H9 (cell line): ENCODE data around the gene PI16. TPM values are rescaled to one million over a fixed set of nuclear protein-coding genes. Genes with fewer than 3 reads are reported as not detected.

Source experiments
- DNase-seq: peaks from one replicate; pipeline ENCODE4 v3.0.0-alpha.2; 2017
- H2AFZ ChIP-seq: one replicate; pipeline ENCODE4 v1.6.1; 2013; ENCODE audit warnings: mild to moderate bottlenecking, low read length, control low read depth, moderate library complexity
- H2AK5ac ChIP-seq: 2 replicates; pipeline ENCODE4 v1.6.1; 2013; ENCODE audit warnings: low read length, control low read depth, mixed read lengths; ENCODE audit not compliant: insufficient read length
- H2BK120ac ChIP-seq: one replicate; pipeline ENCODE4 v1.6.1; 2013; ENCODE audit warnings: low read depth, mild to moderate bottlenecking, low read length, control low read depth, inconsistent platforms; ENCODE audit not compliant: poor library complexity, severe bottlenecking
- H2BK12ac ChIP-seq: 2 replicates; pipeline ENCODE4 v1.6.1; 2013; ENCODE audit warnings: low read length, control low read depth, mixed read lengths, low read depth; ENCODE audit not compliant: insufficient read length
- H2BK15ac ChIP-seq: 2 replicates; pipeline ENCODE4 v1.6.1; 2013; ENCODE audit warnings: low read depth, low read length, control low read depth
- H2BK20ac ChIP-seq: one replicate; pipeline ENCODE4 v1.6.1; 2013; ENCODE audit warnings: low read depth, mild to moderate bottlenecking, low read length, control low read depth, inconsistent platforms; ENCODE audit not compliant: poor library complexity, severe bottlenecking
- H2BK5ac ChIP-seq: 2 replicates; pipeline ENCODE4 v1.6.1; 2013; ENCODE audit warnings: low read length, control low read depth, mixed read lengths; ENCODE audit not compliant: insufficient read length
- H3K14ac ChIP-seq: 2 replicates; pipeline ENCODE4 v1.6.1; 2013; ENCODE audit warnings: low read length, control low read depth; ENCODE audit not compliant: insufficient read depth
- H3K18ac ChIP-seq: 2 replicates; pipeline ENCODE4 v1.6.1; 2013; ENCODE audit warnings: low read depth, mild to moderate bottlenecking, mixed read lengths, low read length, control low read depth; ENCODE audit not compliant: insufficient read length
- H3K23ac ChIP-seq: 2 replicates; pipeline ENCODE4 v1.6.1; 2013; ENCODE audit warnings: low read length, control low read depth, mixed read lengths, low read depth; ENCODE audit not compliant: insufficient read length
- H3K23me2 ChIP-seq: 2 replicates; pipeline ENCODE4 v1.6.1; 2013; ENCODE audit warnings: low read depth, mild to moderate bottlenecking, mixed read lengths, low read length, control low read depth; ENCODE audit not compliant: insufficient read length, poor library complexity, severe bottlenecking
- H3K27ac ChIP-seq: 2 replicates; pipeline ENCODE4 v1.5.1; 2013; ENCODE audit warnings: low read length, control low read depth, mixed read lengths, low read depth; ENCODE audit not compliant: insufficient read length
- H3K27me3 ChIP-seq: 2 replicates; pipeline ENCODE4 v1.6.1; 2013; ENCODE audit warnings: low read length, control low read depth, inconsistent platforms; ENCODE audit not compliant: insufficient read depth
- H3K4ac ChIP-seq: 2 replicates; pipeline ENCODE4 v1.6.1; 2013; ENCODE audit warnings: low read depth, mild to moderate bottlenecking, control low read depth, inconsistent platforms, low read length, moderate library complexity
- H3K4me1 ChIP-seq: 2 replicates; pipeline ENCODE4 v1.6.1; 2013; ENCODE audit warnings: low read length, control low read depth, inconsistent platforms; ENCODE audit not compliant: insufficient read depth
- H3K4me2 ChIP-seq: 2 replicates; pipeline ENCODE4 v1.6.1; 2013; ENCODE audit warnings: low read length, control low read depth, mixed read lengths; ENCODE audit not compliant: insufficient read length, insufficient read depth
- H3K56ac ChIP-seq: 2 replicates; pipeline ENCODE4 v1.6.1; 2013; ENCODE audit warnings: low read depth, mild to moderate bottlenecking, mixed read lengths, low read length, control low read depth; ENCODE audit not compliant: insufficient read length
- H3K79me1 ChIP-seq: 2 replicates; pipeline ENCODE4 v1.6.1; 2013; ENCODE audit warnings: low read depth, mild to moderate bottlenecking, moderate library complexity, low read length, control low read depth, inconsistent platforms; ENCODE audit not compliant: insufficient read depth, poor library complexity, severe bottlenecking
- H3K79me2 ChIP-seq: 2 replicates; pipeline ENCODE4 v1.6.1; 2013; ENCODE audit warnings: low read length, control low read depth, inconsistent platforms; ENCODE audit not compliant: insufficient read depth
- H3K9ac ChIP-seq: 2 replicates; pipeline ENCODE4 v1.6.1; 2013; ENCODE audit warnings: low read length, control low read depth, mixed read lengths; ENCODE audit not compliant: insufficient read length; ENCODE audit errors: extremely low read depth
- H3K9me3 ChIP-seq: one replicate; pipeline ENCODE4 v1.6.1; 2013; ENCODE audit warnings: low read depth, low read length, inconsistent platforms; ENCODE audit not compliant: control insufficient read depth
- H3T11ph ChIP-seq: one replicate; pipeline ENCODE4 v1.6.1; 2013; ENCODE audit warnings: mild to moderate bottlenecking, low read length, control low read depth, inconsistent platforms
- H4K20me1 ChIP-seq: one replicate; pipeline ENCODE4 v1.6.1; 2013; ENCODE audit not compliant: control insufficient read depth, insufficient read length, insufficient read depth
- H4K5ac ChIP-seq: 2 replicates; pipeline ENCODE4 v1.6.1; 2013; ENCODE audit warnings: low read depth, mild to moderate bottlenecking, mixed read lengths, low read length, control low read depth; ENCODE audit not compliant: insufficient read length
- H4K8ac ChIP-seq: replicated peaks from 2 replicates; pipeline ENCODE4 v1.6.1; 2013; ENCODE audit warnings: low read length, control low read depth, mixed read lengths, low read depth; ENCODE audit not compliant: insufficient read length
- H4K91ac ChIP-seq: 2 replicates; pipeline ENCODE4 v1.6.1; 2013; ENCODE audit warnings: low read depth, mild to moderate bottlenecking, moderate library complexity, mixed read lengths, low read length, control low read depth; ENCODE audit not compliant: insufficient read length
- H3K27ac Mint-ChIP-seq, 3 experiments: 2 replicates in 2 of 3; 3 replicates in 1 of 3; pipeline ENCODE4 v1.8.0; 2020 to 2021; ENCODE audit warnings: mixed read lengths in 3 of 3, mild to moderate bottlenecking in 1 of 3, moderate library complexity in 1 of 3
- H3K27me3 Mint-ChIP-seq: 2 replicates; pipeline ENCODE4 v1.8.0; 2021; ENCODE audit warnings: low read depth, mild to moderate bottlenecking, moderate library complexity, mixed read lengths
- H3K36me3 Mint-ChIP-seq, 3 experiments: 2 replicates in 2 of 3; 3 replicates in 1 of 3; pipeline ENCODE4 v1.8.0; 2020 to 2021; ENCODE audit warnings: low read depth in 3 of 3, mixed read lengths in 3 of 3; ENCODE audit not compliant: insufficient read depth in 1 of 3
- H3K4me1 Mint-ChIP-seq, 2 experiments: 2 replicates each; pipeline ENCODE4 v1.8.0; 2020; ENCODE audit warnings: mixed read lengths in 2 of 2
- H3K4me3 Mint-ChIP-seq, 2 experiments: 2 replicates in 1 of 2; 3 replicates in 1 of 2; pipeline ENCODE4 v1.8.0; 2020 to 2021; ENCODE audit warnings: mild to moderate bottlenecking in 2 of 2, mixed read lengths in 2 of 2, moderate library complexity in 1 of 2
- H3K9me3 Mint-ChIP-seq, 2 experiments: 2 replicates in 1 of 2; 3 replicates in 1 of 2; pipeline ENCODE4 v1.8.0; 2020; ENCODE audit warnings: mild to moderate bottlenecking in 2 of 2, mixed read lengths in 2 of 2, moderate library complexity in 1 of 2
- CTCF ChIP-seq: fragments of 200-600 bp; sonication (generic); conservative IDR thresholded peaks from 3 replicates; pipeline ENCODE4 v1.8.0; 2021; ENCODE audit warnings: antibody characterized with exemption, mild to moderate bottlenecking
- WGBS: extraction: QIAGEN DNeasy Blood & Tissue Kit; methylation state at CpG from one replicate; pipeline ENCODE4 v1.1.7; 2013; ENCODE audit warnings: missing lambda C conversion rate, low lambda C conversion rate, mixed read lengths; ENCODE audit not compliant: insufficient read length; ENCODE audit errors: extremely low coverage; 5-methylcytosine and 5-hydroxymethylcytosine counted together
- total RNA-seq: library from RNA; stranded (reverse); gene quantifications from 2 replicates; pipeline ENCODE4 v1.2.1, GENCODE V29; 2021

The PI16 gene
- total RNA-seq, 1 experiment from 2014 or later = not detected

DNA sequence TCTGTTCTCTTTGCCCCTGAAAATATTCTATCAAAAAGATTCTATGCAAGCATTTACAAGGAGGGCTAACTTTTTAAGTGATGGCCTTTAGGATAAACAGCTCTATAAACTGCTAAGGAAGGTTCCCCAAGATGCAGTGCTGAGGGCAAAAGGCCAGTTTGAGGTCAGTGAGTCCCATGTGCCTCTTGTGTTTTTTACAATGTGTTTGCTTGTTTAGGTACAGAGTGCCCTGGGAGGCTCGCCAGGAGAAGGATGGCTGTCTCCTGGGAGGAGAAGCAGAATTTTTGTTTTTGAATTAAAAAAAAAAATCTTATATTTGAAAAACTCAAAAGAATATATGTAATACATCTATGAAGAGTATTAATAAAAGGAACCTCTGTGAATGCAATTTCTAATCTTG, 18.7 kb downstream of the PI16 start:
- no CpG with 5 or more reads among the region's 1 CpG for WGBS

More for the DNA sequence above, 18.7 kb downstream of the PI16 start:
- H2BK12ac ChIP-seq = no peak overlapping the region
- no peak overlapping the region for H2AFZ ChIP-seq
- no peak overlapping the region for H2AK5ac ChIP-seq
- H2BK15ac ChIP-seq = no peak overlapping the region
- H3K9me3 Mint-ChIP-seq = no peaks in the 10 kb centered on the region
- H4K20me1 ChIP-seq = no peaks in the 10 kb centered on the region
- no peaks in the 10 kb centered on the region for H3K23me2 ChIP-seq
- H4K5ac ChIP-seq = no peak overlapping the region
- no peak overlapping the region for H3K4me2 ChIP-seq
- no peak overlapping the region for H3K27ac ChIP-seq
- no peak overlapping the region for H3K4ac ChIP-seq
- no peak overlapping the region for H4K91ac ChIP-seq
- no peak overlapping the region for H3K27ac Mint-ChIP-seq
- no peaks in the 10 kb centered on the region for H3K27me3 ChIP-seq
- H3K14ac ChIP-seq = no peak overlapping the region
- H3K4me1 ChIP-seq = no peaks in the 10 kb centered on the region
- H2BK20ac ChIP-seq = no peak overlapping the region
- TF ChIP-seq CTCF = no peak
- no peaks in the 10 kb centered on the region for H3K27me3 Mint-ChIP-seq
- H3K36me3 Mint-ChIP-seq = peaks cover 64 to 99% (median 97%) of the 10 kb centered on the region in 3 experiments
- H2BK120ac ChIP-seq = no peak overlapping the region
- no peak for DNase-seq
- H3K56ac ChIP-seq = no peak overlapping the region
- no peak overlapping the region for H3K23ac ChIP-seq
- no peak overlapping the region for H3T11ph ChIP-seq
- no peak overlapping the region for H4K8ac ChIP-seq
- no peak overlapping the region for H3K18ac ChIP-seq
- no peaks in the 10 kb centered on the region for H3K9me3 ChIP-seq
- H2BK5ac ChIP-seq = no peak overlapping the region
- H3K4me1 Mint-ChIP-seq = peaks cover 2 to 3% of the 10 kb centered on the region in 2 experiments; a peak in 1 of 4 replicates
- H3K4me3 Mint-ChIP-seq = no peak overlapping the region
- no peak overlapping the region for H3K9ac ChIP-seq
- peaks cover 2% of the 10 kb centered on the region for H3K79me1 ChIP-seq
- no peaks in the 10 kb centered on the region for H3K79me2 ChIP-seq
